HG02943 (cell line): ENCODE results near the gene ASPSCR1.

Experiments
- ATAC-seq: cut with Tn5 transposase; IDR thresholded peaks from one replicate; pipeline ENCODE4 v1.9.1; 2021; ENCODE audit warnings: mild to moderate bottlenecking, low read depth, moderate library complexity; ENCODE audit not compliant: unreplicated experiment

Gene ASPSCR1

DNA sequence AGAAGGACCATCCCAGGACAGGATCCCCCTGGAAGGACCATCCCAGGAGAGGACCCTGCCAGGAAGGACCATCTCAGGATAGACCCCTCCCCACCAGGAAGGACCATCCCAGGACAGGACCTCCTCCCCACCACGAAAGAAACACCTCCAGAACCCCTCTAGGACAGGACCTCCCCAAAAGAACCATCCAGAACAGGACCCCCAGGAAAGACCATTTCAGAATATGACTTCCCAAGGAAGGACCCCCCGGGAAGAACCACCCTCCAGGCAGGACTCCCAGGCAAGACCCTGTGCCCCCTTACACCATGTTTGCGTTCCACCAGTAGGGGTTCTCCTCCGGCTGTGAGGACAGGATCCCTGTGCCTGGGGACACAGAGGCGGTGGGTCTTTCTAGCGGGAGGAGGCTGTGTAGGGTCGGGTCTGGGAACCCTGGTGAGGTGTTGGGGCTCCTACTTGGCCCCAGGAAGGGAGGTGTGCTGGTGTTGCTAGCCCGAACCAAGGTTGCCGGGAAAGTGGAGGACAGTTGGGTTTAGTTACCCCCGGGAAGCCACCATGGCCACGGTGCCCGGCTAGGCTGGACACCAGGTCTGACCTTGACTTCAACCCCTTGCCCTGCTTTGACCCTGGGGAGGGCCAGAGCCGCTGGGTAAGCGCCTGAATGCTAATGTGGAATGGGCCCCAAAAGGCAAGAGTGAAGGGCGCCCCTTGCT lies 18.6 kb upstream of the ASPSCR1 start:
- no peak for ATAC-seq

- ATAC-seq, result no peak
These were observed 17.9 kb upstream of the ASPSCR1 start for GRCh38 chr17:81959362-81960129.

GRCh38 chr17:81960130-81960958 lies 17.1 kb upstream of the ASPSCR1 start:
- ATAC-seq, result no peak

GRCh38 chr17:81961087-81961511 lies 16.3 kb upstream of the ASPSCR1 start, which contains the start of gene NOTUM:
Gene NOTUM (minus strand): TSS chr17:81961187. CDS start chr17:81960909, 278 bp downstream.
- no peak for ATAC-seq

DNA sequence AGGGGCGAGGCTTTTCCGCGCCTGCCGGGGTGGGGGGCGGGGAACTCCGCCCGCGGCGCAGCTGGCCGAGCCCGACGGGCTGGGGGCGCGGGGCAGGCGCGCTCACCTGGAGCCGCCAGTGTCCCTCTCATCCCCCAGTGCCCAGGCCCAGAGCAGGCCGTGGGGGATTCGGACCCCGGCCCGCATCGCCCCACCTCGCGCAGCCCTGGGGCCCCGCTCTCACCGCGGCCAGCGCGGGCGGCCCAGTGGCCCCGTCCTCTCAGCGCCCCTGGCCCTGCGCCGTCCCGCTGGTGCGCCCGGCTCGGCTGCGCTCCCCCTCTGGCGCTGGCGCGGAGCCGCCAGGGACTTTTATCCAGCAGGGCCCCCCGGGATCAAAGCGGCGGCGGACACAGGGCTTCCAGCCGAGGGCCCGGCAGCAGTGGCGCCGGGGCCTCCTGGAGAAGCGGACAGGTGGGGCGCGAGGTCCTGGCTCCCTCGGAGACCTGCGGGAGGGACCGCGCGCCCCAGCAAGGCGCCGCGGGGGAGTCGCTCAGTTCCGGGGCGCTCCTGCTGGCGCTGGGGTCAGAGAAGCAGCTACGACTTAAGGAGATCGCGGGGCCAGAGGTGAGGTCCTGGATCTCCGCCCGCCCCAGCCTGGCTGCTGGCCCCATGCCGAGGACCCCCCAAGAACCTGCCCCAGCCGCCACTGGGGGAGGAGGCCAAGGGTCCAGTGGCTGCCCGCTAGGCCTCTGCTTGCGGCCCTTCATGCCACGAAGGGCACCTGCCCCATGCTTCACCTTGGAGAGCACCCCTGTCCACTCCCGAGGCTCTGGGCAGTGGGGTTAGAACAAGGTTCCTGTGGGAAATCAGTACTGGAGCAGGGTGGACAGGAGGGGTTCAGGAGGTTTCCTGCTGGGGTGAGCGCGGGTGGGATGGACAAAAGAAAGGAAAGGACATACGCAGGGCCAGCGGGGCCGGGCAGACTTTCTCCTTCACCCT lies 15.6 kb upstream of the ASPSCR1 start:
- ATAC-seq, result no peak

GRCh38 chr17:81962499-81963441 lies 14.7 kb upstream of the ASPSCR1 start:
- ATAC-seq, result no peak

DNA sequence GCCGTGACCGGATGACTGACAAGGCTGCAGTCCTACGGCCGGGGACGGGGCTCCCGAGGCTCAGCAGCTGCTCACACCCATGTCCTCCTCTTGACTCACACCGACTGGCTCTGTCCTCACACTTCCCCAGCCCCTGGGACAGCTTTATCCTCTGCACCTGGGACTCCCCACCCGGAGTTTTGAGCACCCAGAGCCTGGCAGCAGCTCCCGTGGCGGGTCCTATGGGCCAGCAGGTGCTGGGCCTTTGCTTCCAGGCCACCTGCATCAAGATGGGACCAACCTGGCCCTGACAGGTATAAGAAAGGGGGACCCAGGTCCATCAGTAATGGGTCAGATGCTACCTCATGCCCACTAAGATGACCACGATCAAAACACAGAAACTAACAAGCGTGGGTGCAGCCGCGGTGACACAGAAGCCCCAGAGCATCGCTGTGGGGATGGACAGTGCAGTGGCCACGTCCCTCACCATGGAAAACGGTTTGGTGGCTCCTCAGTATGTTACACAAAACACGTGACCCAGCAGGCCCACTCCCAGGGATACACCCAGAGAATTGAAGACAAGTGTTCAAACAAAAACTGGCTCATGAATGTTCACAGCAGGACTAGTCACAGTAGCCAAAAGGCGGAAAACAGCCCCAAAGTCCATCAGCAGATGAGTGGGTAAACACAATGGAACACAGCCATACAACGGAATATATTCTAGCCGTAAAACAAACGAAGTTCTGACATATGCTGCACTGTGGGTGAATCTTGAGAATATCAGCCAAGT lies 13.2 kb upstream of the ASPSCR1 start:
- ATAC-seq, result no peak

GRCh38 chr17:81966343-81967243 lies 10.8 kb upstream of the ASPSCR1 start:
- no peak for ATAC-seq

DNA sequence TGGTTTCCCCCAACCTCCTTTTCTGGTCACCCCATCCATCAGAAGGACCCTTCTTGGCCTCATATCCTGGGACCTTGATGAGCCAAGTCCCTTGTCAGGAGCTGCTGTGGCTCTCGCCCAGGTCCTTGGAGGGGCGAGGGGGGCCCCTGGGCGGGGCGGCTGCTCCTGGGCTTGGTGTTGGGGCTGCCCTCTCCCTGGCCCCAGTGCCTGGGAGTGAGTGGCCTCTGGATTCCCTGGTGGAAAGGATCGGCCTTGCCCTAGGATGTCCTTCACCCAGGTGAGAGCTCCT lies 10.2 kb upstream of the ASPSCR1 start:
- ATAC-seq, result no peak

DNA sequence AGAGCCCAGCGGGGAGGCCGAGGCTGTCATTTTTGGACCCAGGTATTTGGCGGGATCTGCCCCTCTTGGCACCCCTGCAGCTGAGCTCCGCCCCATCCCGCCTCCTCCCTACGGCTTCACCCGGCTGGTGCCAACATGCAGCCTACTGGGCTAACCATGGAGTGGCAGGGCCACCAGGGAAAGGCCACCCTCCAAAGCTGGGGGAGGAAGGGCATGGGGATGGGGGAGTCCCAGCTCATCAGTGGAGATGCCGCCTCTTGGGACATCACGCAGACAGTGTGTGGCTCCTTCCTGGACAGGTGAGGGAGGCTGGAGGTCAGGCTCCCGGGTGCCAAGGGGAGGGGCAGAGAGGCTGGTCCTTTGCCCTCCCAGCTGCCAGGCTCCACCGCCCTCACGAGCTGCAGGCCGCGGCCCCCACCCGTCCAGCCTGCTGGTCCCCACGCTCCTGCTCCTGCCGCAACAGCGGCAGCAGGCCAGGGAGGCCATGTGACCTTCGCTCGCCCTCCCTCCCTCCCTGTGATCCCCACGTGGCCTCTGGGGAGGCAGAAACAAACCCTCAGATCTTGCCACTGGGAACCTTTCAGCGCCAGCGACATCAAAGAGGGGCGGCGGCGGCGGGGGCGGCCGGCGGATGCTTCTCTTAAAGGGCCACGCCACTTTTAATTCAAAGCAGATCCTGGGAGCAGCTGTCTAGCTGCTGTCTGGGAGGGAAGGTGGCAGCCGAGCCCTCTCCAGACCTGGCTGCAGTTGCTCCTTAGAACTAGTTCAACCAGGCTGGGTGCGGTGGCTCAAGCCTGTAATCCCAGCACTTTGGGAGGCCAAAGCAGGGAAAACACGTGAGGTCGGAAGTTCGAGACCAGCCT lies 9.7 kb upstream of the ASPSCR1 start:
- ATAC-seq, result no peak

- no peak for ATAC-seq
These were observed 9.1 kb upstream of the ASPSCR1 start for GRCh38 chr17:81968396-81968745.

GRCh38 chr17:81968850-81969812 lies 8.3 kb upstream of the ASPSCR1 start:
- no peak for ATAC-seq

DNA sequence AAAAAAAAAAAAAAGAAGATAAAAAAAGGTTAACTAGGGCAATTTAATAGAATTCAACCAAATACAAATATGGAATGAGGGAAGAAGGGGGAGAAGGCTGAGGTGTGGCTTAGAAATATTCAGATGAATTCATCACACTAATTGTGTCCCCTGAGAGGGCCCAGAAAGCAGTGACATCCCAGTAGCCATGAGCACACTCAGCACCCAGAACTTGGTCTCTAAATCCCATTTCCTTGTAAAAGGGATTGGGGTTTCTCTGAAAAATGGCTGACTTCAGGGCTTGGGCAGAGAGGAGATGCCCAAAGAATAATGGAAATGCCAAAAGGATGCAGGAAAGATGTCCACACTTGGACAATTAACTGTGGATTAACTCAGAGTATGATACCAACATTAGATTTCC lies 4.0 kb upstream of the ASPSCR1 start:
- no peak for ATAC-seq

DNA sequence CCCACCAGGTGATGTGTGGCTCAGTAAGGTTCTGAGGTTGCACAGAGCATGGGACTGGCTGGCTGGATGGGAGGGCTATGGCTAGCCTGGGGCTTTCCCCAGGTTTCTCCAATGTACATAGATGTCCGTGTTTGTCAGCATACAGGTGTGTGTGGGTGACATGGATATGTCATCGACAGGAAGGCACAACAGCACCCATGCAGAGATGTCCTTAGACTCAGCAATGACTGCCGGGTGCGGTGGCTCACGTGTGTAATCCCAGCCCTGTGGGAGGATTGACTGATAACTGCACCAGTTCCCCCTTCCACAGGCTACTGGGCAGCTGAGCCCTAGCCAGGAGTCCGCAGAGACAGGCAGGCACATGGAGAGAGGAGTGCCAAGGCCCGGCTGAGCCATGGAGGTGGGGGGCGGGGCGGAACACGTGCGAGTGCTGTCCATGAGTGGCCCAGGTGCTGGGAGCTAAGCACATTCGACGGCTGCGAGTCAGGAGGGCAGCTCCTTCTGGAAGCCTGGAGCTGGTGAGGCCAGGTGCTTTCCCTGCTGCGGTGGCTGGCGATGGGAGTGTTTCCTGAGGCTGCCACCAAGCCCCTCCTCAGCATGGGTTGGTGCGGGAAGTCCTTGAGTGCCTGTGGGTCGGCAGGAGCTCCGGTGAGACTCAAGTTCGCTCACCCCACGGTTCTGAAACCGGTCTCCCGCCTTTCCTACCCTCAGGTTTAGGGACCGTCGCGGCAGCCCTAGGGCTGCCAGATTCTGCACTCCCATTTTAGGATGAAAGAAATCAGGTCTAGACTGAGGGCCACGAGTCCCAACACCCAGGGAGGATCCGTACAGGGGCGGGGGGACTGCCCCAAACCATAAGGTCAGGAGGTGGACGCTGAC lies 858 bp upstream of the ASPSCR1 start:
- ATAC-seq, result no peak
